DND-41 (cell line): ENCODE results near the gene FBLN5.

Experiments
- EZH2 ChIP-seq: IDR thresholded peaks from 3 replicates; pipeline ENCODE4 v1.6.1; 2012; ENCODE audit warnings: borderline replicate concordance, low read depth, mild to moderate bottlenecking, moderate library complexity, low read length, inconsistent platforms; ENCODE audit not compliant: severe bottlenecking
- TF ChIP-seq, protein P1 (sequence below): IDR thresholded peaks from 2 replicates; pipeline ENCODE4 v1.5.1; 2012; ENCODE audit warnings: borderline replicate concordance, low read length, moderate library complexity, mild to moderate bottlenecking; ENCODE audit not compliant: poor library complexity, severe bottlenecking; ENCODE audit errors: extremely low read depth

GRCh38 chr14:91904483-91904882 lies 43.0 kb downstream of the FBLN5 start:
- no peak for TF ChIP-seq EZH2
- TF ChIP-seq, protein P1, sequence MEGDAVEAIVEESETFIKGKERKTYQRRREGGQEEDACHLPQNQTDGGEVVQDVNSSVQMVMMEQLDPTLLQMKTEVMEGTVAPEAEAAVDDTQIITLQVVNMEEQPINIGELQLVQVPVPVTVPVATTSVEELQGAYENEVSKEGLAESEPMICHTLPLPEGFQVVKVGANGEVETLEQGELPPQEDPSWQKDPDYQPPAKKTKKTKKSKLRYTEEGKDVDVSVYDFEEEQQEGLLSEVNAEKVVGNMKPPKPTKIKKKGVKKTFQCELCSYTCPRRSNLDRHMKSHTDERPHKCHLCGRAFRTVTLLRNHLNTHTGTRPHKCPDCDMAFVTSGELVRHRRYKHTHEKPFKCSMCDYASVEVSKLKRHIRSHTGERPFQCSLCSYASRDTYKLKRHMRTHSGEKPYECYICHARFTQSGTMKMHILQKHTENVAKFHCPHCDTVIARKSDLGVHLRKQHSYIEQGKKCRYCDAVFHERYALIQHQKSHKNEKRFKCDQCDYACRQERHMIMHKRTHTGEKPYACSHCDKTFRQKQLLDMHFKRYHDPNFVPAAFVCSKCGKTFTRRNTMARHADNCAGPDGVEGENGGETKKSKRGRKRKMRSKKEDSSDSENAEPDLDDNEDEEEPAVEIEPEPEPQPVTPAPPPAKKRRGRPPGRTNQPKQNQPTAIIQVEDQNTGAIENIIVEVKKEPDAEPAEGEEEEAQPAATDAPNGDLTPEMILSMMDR: no peak
